Natural killer cell (primary cell): Measurements from ENCODE around the gene SLC9A1. TPM values are rescaled to one million over a fixed set of nuclear protein-coding genes. Genes with fewer than 3 reads are reported as not detected.

Experiments
- ATAC-seq, 3 donors: fragments of 150-1000 bp in 2 of 3; fragments of 200-7000 bp in 1 of 3; cut with Tn5 transposase; 1 replicate in 1 of 3; 2 replicates in 2 of 3; pipeline ENCODE4 v1.10.0; 2021; ENCODE audit warnings: mild to moderate bottlenecking in 2 of 3, moderate library complexity in 2 of 3
- DNase-seq, 2 donors: peaks; one replicate each; pipeline versions ENCODE4 v3.0.0 to v3.0.0-alpha.2; 2013 to 2021; ENCODE audit warnings: mixed read lengths in 1 of 2
- H3K27ac ChIP-seq: one replicate; pipeline ENCODE4 v1.5.1; 2013; ENCODE audit warnings: mild to moderate bottlenecking, low read length
- H3K27me3 ChIP-seq: one replicate; pipeline ENCODE4 v1.6.1; 2013; ENCODE audit warnings: low read length; ENCODE audit not compliant: control insufficient read depth, insufficient read depth
- H3K36me3 ChIP-seq: one replicate; pipeline ENCODE4 v1.6.1; 2013; ENCODE audit warnings: low read length; ENCODE audit not compliant: control insufficient read depth, insufficient read depth
- H3K4me1 ChIP-seq: one replicate; pipeline ENCODE4 v1.6.1; 2013; ENCODE audit warnings: low read length; ENCODE audit not compliant: control insufficient read depth, insufficient read depth
- H3K4me3 ChIP-seq: one replicate; pipeline ENCODE4 v1.5.1; 2013; ENCODE audit warnings: low read length
- H3K9me3 ChIP-seq: one replicate; pipeline ENCODE4 v1.6.1; 2013; ENCODE audit warnings: low read length; ENCODE audit not compliant: control insufficient read depth, insufficient read depth
- H3K27ac Mint-ChIP-seq, 2 donors: one replicate each; pipeline ENCODE4 v1.8.0; 2022; ENCODE audit warnings: mild to moderate bottlenecking in 2 of 2, mixed read lengths in 2 of 2, moderate library complexity in 1 of 2
- H3K27me3 Mint-ChIP-seq, 2 donors: one replicate each; pipeline ENCODE4 v1.8.0; 2022; ENCODE audit warnings: low read depth in 2 of 2, mixed read lengths in 2 of 2
- H3K36me3 Mint-ChIP-seq: one replicate; pipeline ENCODE4 v1.8.0; 2022; ENCODE audit warnings: mixed read lengths
- H3K4me1 Mint-ChIP-seq, 2 donors: one replicate each; pipeline ENCODE4 v1.8.0; 2022; ENCODE audit warnings: mixed read lengths in 2 of 2
- H3K4me3 Mint-ChIP-seq: one replicate; pipeline ENCODE4 v1.8.0; 2022; ENCODE audit warnings: mild to moderate bottlenecking, moderate library complexity, mixed read lengths
- H3K9me3 Mint-ChIP-seq, 2 donors: one replicate each; pipeline ENCODE4 v1.8.0; 2022; ENCODE audit warnings: mixed read lengths in 2 of 2
- WGBS: methylation state at CpG from one replicate; pipeline ENCODE4 v1.1.7; 2013; ENCODE audit warnings: missing lambda C conversion rate; ENCODE audit not compliant: insufficient coverage; 5-methylcytosine and 5-hydroxymethylcytosine counted together
- intact Hi-C: fragments of 100-400 bp; cut with micrococcal nuclease; formaldehyde crosslinking; loops from one replicate; pipeline ENCODE4 v1.14.2; 2022
- total RNA-seq, 4 donors: library from RNA; stranded (reverse); fragments of 120-200 nt in 1 of 4; gene quantifications; one replicate each; pipeline versions ENCODE4 v1.2.3 to v1.2.4, GENCODE V29; 2013 to 2022
- TF ChIP-seq, protein P1 (sequence below): fragments of 200-600 bp; IDR thresholded peaks from one replicate; pipeline ENCODE4 v1.8.0; 2022; ENCODE audit warnings: antibody characterized with exemption

Gene SLC9A1
- total RNA-seq, 3 donors from 2014 or later (not counting 1 experiment from before 2014, with no cell fraction given) = 26.5 to 37.4 (median 29.4) TPM

DNA sequence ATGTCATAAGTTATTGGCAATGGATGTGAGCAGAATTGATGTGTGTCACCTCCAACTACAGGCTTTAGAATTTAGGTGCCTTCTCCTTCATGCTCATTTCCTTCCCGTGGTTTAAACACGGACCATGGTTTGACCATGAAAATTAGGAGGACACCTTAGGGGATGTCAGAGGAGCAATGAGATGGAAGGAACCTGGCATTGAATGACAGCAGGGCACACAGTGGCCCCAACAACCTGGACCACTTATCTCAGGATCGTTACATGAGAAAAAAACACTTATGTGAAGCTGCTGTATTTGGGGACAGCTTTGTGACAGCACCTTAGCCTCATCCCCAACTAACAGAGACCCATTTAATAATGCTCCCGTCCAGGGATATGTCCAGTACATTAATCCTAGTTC, 70.8 kb downstream of the SLC9A1 start:
- TF ChIP-seq, protein P1, sequence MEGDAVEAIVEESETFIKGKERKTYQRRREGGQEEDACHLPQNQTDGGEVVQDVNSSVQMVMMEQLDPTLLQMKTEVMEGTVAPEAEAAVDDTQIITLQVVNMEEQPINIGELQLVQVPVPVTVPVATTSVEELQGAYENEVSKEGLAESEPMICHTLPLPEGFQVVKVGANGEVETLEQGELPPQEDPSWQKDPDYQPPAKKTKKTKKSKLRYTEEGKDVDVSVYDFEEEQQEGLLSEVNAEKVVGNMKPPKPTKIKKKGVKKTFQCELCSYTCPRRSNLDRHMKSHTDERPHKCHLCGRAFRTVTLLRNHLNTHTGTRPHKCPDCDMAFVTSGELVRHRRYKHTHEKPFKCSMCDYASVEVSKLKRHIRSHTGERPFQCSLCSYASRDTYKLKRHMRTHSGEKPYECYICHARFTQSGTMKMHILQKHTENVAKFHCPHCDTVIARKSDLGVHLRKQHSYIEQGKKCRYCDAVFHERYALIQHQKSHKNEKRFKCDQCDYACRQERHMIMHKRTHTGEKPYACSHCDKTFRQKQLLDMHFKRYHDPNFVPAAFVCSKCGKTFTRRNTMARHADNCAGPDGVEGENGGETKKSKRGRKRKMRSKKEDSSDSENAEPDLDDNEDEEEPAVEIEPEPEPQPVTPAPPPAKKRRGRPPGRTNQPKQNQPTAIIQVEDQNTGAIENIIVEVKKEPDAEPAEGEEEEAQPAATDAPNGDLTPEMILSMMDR = no peak

DNA sequence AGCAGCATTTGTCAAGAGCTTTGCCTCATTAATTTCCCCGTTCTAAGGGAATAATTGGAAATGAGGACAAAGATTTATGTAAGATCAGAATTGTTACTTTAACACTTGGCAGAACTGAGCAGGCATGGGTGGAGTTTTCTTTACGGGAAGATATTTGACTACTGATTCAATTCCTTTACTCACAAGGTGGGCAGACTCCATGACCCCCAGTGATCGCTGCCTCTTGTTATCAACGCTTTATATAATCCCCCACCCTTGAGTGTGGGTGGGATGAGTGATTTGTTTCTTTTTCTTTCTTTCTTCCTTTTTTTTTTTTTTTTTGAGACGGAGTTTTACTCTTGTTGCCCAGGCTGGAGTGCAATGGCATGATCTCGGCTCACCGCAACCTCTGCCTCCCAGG, 77.0 kb downstream of the SLC9A1 start:
- H3K27me3 Mint-ChIP-seq = no peaks in the 10 kb centered on the region
- H3K27ac Mint-ChIP-seq = no peak overlapping the region
- ATAC-seq (no peak), DNase-seq (no peak)
- Histone ChIP-seq H3K9me3 (no peaks in the 10 kb centered on the region), H3K27ac (no peak overlapping the region), H3K36me3 (no peaks in the 10 kb centered on the region), H3K4me1 (no peaks in the 10 kb centered on the region), H3K27me3 (no peaks in the 10 kb centered on the region), H3K4me3 (no peak overlapping the region)
- intact Hi-C loops = no loop called here
- no peaks in the 10 kb centered on the region for H3K36me3 Mint-ChIP-seq
- H3K9me3 Mint-ChIP-seq = no peaks in the 10 kb centered on the region
- 93% methylated on average over 1 of the region's 7 CpGs for WGBS
- no peak overlapping the region for H3K4me3 Mint-ChIP-seq
- H3K4me1 Mint-ChIP-seq = no peaks in the 10 kb centered on the region
- TF ChIP-seq, protein P1 = no peak

More for the DNA sequence above, 70.8 kb downstream of the SLC9A1 start:
- Histone ChIP-seq H3K4me1 (no peaks in the 10 kb centered on the region), H3K4me3 (no peak overlapping the region), H3K27me3 (no peaks in the 10 kb centered on the region), H3K36me3 (no peaks in the 10 kb centered on the region), H3K27ac (no peak overlapping the region), H3K9me3 (no peaks in the 10 kb centered on the region)
- H3K4me1 Mint-ChIP-seq = peaks cover 0 to 9% of the 10 kb centered on the region in 2 donors
- no peak for DNase-seq
- intact Hi-C loops = no loop called here
- 86% methylated on average over 4 of the region's 4 CpGs for WGBS
- H3K27ac Mint-ChIP-seq = no peak overlapping the region
- H3K9me3 Mint-ChIP-seq = peaks cover 0 to 4% of the 10 kb centered on the region in 2 donors
- ATAC-seq = no peak
- no peak overlapping the region for H3K4me3 Mint-ChIP-seq
- H3K27me3 Mint-ChIP-seq = no peaks in the 10 kb centered on the region
- H3K36me3 Mint-ChIP-seq = no peaks in the 10 kb centered on the region

DNA sequence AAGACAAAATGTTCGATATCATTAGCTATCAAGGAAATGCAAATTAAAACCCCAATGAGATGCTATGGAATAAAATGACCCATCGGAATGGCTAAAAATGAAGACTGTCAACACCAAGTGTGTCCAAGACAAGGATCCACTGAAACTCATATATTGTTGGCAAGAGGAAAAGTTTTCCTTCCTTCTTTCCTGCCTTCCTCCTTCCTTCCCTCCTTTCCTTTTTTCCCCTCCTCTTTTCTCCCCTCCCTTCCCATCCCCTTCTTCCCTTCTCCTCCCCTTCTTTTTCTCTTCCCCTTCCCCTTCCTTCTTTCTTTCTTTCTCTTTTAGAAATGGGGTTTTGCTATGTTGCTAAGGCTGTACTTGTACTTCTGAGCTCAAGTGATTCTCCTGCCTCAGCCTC, 78.1 kb downstream of the SLC9A1 start:
- Histone ChIP-seq H3K9me3 (no peaks in the 10 kb centered on the region), H3K4me1 (no peaks in the 10 kb centered on the region), H3K4me3 (no peak overlapping the region), H3K27ac (no peak overlapping the region), H3K36me3 (no peaks in the 10 kb centered on the region), H3K27me3 (no peaks in the 10 kb centered on the region)
- TF ChIP-seq, protein P1 = no peak
- DNase-seq (no peak), ATAC-seq (no peak)
- H3K4me1 Mint-ChIP-seq = no peaks in the 10 kb centered on the region
- H3K27me3 Mint-ChIP-seq = no peaks in the 10 kb centered on the region
- no peak overlapping the region for H3K4me3 Mint-ChIP-seq
- intact Hi-C loops = no loop called here
- WGBS = 95% methylated on average over 2 of the region's 2 CpGs
- no peaks in the 10 kb centered on the region for H3K9me3 Mint-ChIP-seq
- no peak overlapping the region for H3K27ac Mint-ChIP-seq
- H3K36me3 Mint-ChIP-seq = no peaks in the 10 kb centered on the region

DNA sequence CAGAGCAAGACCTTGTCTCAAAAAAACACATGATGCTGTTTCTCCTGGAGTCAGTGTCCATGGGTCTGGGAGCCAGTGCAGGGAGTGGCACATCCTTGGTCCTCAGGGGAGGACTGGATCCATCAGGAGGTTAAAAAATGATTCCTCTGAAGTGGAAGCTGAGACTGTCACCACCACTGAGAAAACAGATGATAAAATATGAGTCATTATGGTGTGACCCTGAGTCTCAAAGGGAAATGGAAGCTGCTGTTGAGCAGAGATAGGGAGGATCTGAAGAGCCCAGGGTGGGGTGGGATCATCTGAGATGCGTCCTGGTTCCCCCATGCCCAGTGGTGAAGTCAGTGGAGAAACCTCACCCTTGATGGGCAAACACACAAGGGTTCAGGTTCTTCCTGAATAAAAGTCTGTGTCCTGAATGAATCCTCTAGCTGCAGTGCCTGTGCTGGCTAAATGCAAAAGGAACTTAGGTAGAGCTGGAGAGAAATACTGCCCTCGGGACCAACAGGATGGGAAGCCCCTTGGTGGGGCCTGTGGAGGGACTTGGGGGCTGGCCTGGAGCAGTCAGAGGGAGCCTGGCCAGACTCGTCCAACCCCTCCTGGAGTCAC, 80.6 kb downstream of the SLC9A1 start:
- WGBS = 53% methylated on average over 3 of the region's 3 CpGs
- DNase-seq = no peak
- Mint-ChIP-seq H3K27ac (no peak overlapping the region), H3K4me3 (no peak overlapping the region), H3K9me3 (no peaks in the 10 kb centered on the region), H3K4me1 (no peaks in the 10 kb centered on the region), H3K27me3 (no peaks in the 10 kb centered on the region), H3K36me3 (no peaks in the 10 kb centered on the region)
- H3K9me3 ChIP-seq = no peaks in the 10 kb centered on the region
- no peaks in the 10 kb centered on the region for H3K36me3 ChIP-seq
- H3K4me3 ChIP-seq = no peak overlapping the region
- TF ChIP-seq, protein P1 = no peak
- intact Hi-C loops = no loop called here
- H3K27me3 ChIP-seq = no peaks in the 10 kb centered on the region
- no peak for ATAC-seq
- no peak overlapping the region for H3K27ac ChIP-seq
- H3K4me1 ChIP-seq = no peaks in the 10 kb centered on the region
